Activated CD8-positive, alpha-beta memory T cell treated with anti-CD3 and anti-CD28 coated beads, Interleukin-2, amount 50 U/mL, for 24 hours (primary cell): ENCODE data around the gene TNIK.

Source experiments
- DNase-seq: peaks from one replicate; pipeline ENCODE4 v3.0.0-alpha.2; 2020; ENCODE audit errors: extremely low read depth

Gene TNIK

DNA sequence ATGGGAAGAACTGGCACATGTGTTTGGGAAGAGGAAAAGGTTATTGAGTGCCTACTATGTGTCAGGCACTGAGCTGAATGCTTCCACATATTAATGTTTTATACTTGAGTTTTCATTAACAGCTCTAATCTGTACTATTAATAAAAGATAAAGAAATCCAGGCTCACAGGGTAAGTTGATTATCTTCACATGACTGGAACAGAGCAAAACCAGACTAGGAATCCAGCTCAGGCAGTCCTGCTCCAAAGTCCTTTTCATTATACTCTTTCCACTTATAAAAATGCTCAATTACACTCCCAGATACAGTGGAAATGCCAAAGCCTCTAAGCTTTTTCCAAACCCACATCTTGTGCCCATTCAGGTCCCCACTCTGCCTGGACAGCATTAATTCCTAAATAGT, 97.6 kb downstream of the TNIK start:
- DNase-seq = no peak

- no peak for DNase-seq
Observed at GRCh38 chr3:171358881-171359198, 101.4 kb downstream of the TNIK start.

GRCh38 chr3:171358181-171358880, 101.9 kb downstream of the TNIK start:
- DNase-seq = no peak

DNA sequence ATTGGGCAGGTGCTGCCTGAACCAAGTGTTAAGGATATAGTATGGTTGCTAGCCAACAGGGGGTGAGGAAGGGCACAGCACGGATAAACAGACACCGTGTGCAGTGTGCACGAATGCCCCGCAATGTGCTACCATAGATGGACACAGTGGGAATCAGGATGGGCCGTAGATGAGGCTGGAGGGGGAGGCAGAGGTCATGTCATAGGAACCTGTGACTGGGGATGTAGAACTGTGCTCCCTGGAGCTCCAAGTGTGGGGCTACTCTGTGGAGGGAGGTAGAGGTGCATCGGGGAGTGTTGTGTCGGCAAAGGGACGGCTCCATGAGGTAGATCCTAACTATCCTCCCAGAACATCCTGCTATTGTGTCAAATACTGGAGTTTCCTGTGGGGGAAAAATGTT, 102.5 kb downstream of the TNIK start:
- DNase-seq = no peak

GRCh38 chr3:171356251-171356650, 104.0 kb downstream of the TNIK start:
- DNase-seq = no peak

DNA sequence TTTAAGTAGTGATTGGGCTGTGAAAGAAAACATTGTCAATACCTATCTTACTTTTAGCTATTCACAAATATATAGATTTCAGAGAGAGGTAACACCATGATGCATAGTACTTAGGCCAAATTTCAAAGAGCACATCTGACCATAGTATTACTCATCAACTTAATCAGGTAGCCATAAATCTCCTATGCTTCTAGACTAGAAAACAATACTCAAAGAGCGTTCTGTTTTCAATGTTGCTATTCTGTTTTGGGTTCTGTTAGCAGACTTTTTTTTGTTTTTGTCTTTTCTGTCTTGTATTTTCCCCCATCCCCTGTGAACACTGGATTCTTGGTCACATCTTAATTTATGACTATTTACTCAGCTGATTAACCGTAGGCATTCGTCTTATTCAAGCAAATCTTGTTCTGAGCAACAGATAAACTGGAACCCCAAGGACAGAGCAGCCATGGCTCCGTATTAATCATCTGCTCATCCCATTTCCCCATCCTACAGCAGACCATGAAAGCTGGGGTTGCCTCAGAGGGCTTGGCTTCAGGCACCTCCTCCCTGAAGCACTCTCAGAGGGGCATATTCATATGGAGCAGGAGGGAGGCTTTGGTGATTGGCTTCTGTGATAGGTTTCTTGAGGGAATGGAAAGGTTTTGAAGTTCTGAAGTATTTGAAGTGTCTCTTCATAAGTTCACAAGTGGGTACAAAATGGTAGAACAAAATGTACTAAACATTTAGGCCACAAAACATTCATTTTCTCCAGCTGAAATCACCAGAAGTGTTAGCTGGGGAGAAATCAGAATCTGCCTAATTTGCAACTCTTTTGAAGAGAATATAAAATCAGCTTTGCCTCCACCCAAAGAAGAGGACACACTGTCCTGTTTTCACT, 105.3 kb downstream of the TNIK start:
- DNase-seq = no peak

DNA sequence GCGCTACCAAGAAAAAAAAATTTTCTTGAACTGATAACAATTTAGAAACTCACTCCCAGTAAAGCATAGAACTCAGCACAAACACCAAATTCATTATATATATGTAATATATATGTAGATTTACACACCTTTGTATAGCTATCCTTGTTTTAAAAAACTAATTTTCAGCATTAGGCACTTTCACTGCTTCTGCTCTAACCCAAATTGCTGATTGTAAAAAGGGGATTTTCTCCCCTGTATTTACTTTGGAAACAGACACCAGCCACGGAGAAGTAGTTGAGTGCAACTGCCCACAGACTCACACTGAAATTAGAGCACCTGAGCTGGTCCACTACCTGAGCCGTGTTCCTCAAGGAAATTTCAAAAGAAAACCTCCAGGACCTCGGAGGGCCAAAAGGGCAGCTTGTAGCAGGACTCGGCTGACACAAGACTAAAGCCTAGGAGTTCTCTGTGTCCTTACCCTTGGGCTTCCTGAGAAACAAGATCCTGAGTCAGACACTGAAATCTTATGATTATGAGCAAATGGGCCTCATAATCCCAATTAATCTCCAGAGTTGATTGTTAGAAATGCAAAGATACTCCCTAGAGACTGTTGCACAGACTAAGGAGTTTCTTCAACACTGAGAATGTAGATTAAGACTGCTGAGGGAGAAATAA, 106.0 kb downstream of the TNIK start:
- DNase-seq = no peak

DNA sequence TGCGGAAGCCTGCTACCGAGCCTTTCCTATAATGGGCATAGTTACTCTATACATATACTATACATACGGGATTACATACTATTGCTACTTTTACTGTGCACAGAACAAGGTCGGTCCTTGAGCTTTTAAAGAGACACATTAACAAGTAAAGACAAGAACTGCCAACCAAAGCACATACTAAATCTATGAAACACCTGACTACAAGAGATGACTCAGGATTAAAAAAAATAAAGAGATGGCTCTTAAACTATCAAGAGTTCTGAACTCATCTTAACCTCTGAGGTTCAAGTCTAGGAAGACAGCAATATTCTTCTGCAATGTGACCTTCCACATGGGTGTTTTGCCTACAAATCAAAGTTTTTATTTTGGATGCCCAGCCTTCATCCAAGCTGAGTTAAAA, 106.8 kb downstream of the TNIK start:
- DNase-seq = no peak

DNA sequence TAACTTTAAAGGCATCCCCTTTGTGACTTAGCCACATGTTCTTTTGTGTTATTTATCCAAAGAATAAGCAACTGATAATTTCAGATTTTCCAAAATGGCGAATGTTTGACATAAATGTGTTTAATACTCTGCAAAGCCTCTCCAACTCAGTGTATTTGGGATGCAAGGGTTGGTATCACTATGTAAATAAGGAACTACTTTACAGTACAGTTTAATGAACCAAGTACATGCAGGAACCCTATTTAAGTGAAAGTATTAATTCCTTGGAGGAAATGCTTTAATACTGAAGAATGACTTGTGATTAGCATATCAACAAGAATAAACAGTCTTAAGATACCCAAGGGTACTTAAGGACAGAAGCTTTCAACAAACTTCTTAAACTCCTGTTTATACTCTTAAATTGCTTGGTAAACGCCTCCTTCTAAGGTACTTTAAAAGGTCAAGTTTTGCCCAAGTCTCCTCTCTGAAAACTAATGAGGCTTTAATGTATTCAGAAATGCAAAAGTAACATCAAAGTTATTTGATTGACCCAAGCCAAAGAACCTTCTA, 107.7 kb downstream of the TNIK start:
- no peak for DNase-seq

- DNase-seq = no peak
Observed at GRCh38 chr3:171351676-171352075, 108.5 kb downstream of the TNIK start.

GRCh38 chr3:171350364-171350763, 109.8 kb downstream of the TNIK start:
- no peak for DNase-seq

DNA sequence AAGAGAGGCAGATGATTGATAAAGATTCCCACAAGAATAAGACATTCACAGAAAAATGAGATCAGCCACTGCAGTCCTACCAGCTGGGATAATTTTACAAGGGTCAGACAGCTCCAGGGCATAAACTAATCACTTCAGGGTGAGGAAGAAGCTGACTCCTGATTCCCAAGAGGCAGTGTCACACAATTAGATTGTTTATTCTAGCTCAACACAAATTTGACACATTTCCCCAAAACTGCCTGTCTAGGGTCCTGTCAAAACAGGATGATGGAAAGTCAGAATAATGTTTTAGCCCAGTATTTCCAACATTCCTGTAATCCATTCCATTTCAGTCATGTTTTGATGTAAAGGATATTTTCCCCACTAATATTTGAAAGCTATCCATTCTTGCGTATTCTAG, 110.8 kb downstream of the TNIK start:
- DNase-seq = no peak

DNA sequence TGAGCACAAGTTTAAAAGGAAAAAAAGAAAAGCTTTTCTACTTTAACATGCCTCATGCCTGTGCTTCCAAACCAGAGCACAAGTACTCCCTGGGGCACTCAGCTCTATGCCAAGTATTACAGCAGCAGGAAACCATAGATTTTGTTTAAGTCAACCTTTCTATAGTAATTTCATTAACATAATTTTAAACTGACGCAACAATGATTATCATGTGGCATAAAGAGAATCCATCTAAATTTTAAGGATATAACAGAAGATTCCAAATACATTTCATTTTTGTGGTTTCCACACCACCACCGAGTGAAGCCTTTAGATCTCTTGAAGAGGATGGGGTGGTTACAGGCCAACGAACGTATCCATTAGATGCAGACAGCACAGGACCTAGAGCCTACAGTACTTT, 112.1 kb downstream of the TNIK start:
- no peak for DNase-seq

- DNase-seq = no peak
Observed at GRCh38 chr3:171347301-171348039, 112.7 kb downstream of the TNIK start.

DNA sequence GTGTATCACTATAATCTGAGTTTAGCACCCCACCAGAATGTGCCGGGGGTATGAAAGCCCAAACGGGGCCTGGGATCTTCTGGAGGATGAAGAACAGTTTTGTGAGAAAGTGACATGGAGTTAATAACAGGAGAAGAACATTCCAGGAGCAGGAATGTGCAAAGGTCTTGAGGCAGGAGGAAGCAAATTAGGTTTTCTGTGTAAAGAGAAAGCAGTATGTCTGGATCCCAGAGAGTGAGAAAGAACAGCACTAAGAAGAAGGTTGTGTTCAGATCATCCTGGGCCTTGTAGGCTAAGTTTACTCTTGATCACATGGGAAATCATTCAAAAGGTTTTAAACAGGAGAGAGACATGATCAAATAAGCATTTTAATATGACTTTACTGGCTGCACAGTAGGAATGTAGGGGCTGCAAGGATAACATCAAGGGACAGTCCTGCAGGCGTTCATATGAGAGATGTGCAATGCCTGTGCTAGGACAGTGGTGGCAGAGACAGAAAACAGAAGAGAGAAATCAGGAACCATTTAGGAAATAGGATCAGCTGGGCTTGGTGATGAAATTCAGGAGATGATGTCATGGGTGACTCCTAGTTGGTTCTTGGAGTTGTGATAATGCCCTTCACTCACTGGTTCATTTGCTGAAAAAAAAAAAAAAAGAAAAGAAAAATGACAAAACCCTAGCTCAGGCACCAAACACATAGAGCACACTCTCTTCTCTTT, 113.5 kb downstream of the TNIK start:
- DNase-seq = no peak

GRCh38 chr3:171346019-171346418, 114.2 kb downstream of the TNIK start:
- DNase-seq = no peak

DNA sequence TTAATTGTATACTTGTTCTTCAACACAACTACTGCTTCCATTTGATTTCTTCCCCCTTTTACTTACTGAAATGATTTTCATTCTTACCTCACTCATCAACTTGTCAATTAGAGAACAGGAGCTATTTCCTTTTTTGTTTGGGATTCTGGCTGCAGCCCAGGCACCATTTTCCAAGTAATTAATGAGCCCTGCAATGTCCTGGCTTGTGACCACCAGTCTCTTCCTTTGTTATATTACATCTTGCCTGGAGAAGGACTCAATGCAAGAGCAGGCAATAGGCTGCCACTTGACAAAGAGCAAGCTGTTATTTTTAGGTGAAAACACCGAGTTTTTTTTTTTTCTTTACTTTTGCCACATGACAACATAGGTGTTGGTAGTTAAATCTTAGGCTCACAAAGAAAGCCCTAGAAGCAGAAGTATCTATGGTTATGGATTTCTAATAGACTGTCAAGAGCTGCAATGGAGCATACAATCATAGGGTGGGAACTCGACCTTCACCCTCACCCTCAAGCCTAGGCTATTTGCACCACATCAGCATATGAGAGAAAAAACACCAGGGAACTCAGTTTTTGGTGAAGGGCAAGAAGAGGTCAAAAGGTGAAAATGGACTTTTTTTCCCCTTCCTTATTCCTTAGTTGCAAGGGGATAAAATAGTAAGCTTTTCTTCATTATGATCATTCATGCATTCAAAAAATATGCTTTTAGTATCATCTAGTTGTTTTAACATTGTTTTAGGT, 114.9 kb downstream of the TNIK start:
- no peak for DNase-seq

DNA sequence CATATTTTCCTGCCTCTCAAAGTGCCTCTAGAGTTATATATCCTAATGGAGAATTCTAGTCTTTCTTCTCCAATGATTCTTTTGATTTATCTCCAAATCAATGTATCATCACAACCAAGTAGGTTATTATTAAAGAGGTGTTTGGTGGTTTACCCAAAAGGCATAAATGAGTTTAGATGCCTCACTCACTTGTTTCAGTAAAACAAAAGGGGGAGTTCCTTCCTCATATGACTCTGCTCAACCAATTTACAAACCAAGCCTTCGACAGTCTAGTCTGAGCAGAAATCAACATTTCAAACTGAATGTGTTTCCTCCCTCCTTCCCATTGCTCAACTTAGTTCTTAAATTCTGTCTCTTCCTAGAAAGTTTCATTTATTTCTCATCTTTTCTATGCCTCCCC, 116.5 kb downstream of the TNIK start:
- DNase-seq = no peak

DNA sequence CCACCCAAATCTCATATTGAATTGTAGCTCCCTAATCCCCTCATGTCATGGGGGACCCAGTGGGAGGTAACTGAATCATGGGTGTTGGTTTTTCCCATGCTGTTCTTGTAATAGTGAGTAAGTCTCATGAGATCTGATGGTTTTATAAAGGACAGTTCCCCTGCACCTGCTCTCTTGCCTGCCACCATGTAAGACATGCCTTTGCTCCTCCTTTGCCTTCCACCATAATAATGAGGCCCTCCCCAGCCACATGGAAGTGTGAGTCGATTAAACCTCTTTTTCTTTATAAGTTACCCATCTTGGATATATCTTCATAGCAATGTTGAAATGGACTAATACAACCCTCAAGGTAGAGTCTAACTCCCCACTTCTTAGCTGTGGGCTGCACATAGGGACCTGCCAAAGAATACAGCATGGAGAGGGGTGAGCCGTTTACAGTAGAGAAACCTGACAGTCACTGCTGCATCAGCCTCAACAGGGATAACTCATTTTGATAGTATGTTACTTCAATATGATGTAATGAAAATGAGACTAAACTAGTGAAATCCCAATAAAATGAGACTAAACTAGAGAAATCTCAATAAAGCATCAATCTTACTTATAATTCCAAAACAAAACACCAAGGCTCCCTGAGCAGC, 117.3 kb downstream of the TNIK start:
- DNase-seq = no peak

DNA sequence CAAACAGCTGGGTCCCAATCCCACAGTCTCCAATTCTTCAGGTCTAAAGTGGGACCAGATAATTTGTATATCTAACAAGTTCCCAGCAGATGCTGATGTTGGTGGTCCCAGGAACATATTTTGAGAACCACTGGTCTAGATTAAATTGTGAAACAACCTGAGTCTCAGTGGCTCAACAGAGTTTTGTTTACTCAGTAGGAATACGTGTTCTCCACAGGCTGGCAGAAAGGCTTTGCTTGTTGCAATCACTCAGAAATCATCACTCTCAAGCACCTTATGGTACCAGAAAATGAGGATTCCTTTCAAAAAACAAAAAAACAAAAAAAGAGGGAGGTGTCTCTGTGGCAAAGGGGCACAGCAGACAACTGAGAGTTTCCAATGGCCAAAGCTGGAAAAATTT, 118.0 kb downstream of the TNIK start:
- DNase-seq = no peak
